GM04504 (cell line): ENCODE data around the gene AFG1L.
"Not testable (repeated sequence)": the region's sequence is repeated elsewhere in the genome, so short reads cannot be mapped to it uniquely, and the experiment has no call there.

ENCODE experiments used
- DNase-seq: peaks from one replicate; pipeline ENCODE4 v3.0.0-alpha.2; 2012; ENCODE audit warnings: low read depth

The AFG1L gene

GRCh38 chr6:108353853-108354252 lies 59.0 kb downstream of the AFG1L start:
- no peak for DNase-seq

- no peak for DNase-seq
Observed at GRCh38 chr6:108355120-108355519, 60.3 kb downstream of the AFG1L start.

- DNase-seq = no peak
Observed at GRCh38 chr6:108355890-108356289, 61.0 kb downstream of the AFG1L start.

GRCh38 chr6:108359901-108360882 lies 65.3 kb downstream of the AFG1L start:
- no peak for DNase-seq

GRCh38 chr6:108360919-108361311 lies 66.1 kb downstream of the AFG1L start:
- no peak for DNase-seq

- no peak for DNase-seq
Observed at GRCh38 chr6:108361312-108361932, 66.6 kb downstream of the AFG1L start.

GRCh38 chr6:108362455-108362854 lies 67.6 kb downstream of the AFG1L start:
- no peak for DNase-seq

GRCh38 chr6:108363113-108363512 lies 68.3 kb downstream of the AFG1L start:
- no peak for DNase-seq

- DNase-seq = no peak
Observed at GRCh38 chr6:108363889-108364313, 69.0 kb downstream of the AFG1L start.

GRCh38 chr6:108364470-108364869 lies 69.6 kb downstream of the AFG1L start:
- DNase-seq = no peak

GRCh38 chr6:108365478-108365877 lies 70.6 kb downstream of the AFG1L start:
- DNase-seq = no peak

GRCh38 chr6:108366236-108366635 lies 71.4 kb downstream of the AFG1L start:
- DNase-seq = no peak

GRCh38 chr6:108368431-108369030 lies 73.7 kb downstream of the AFG1L start:
- no peak for DNase-seq

- DNase-seq = no peak
Observed at GRCh38 chr6:108380876-108381275, 86.0 kb downstream of the AFG1L start.

- no peak for DNase-seq
Observed at GRCh38 chr6:108383981-108384380, 89.1 kb downstream of the AFG1L start.

- not testable (repeated sequence) for DNase-seq
Observed at GRCh38 chr6:108389190-108389589, 94.3 kb downstream of the AFG1L start.

GRCh38 chr6:108395297-108395696 lies 100.4 kb downstream of the AFG1L start:
- no peak for DNase-seq

- DNase-seq = no peak
Observed at GRCh38 chr6:108403236-108403635, 108.4 kb downstream of the AFG1L start.

- DNase-seq = no peak
Observed at GRCh38 chr6:108406943-108407342, 112.1 kb downstream of the AFG1L start.

GRCh38 chr6:108407904-108408827 lies 113.3 kb downstream of the AFG1L start:
- peak; percentile 20 for DNase-seq

- DNase-seq = no peak
Observed at GRCh38 chr6:108408861-108409260, 114.0 kb downstream of the AFG1L start.
